ENCODE data around the gene GLI3.

Gene GLI3

DNA sequence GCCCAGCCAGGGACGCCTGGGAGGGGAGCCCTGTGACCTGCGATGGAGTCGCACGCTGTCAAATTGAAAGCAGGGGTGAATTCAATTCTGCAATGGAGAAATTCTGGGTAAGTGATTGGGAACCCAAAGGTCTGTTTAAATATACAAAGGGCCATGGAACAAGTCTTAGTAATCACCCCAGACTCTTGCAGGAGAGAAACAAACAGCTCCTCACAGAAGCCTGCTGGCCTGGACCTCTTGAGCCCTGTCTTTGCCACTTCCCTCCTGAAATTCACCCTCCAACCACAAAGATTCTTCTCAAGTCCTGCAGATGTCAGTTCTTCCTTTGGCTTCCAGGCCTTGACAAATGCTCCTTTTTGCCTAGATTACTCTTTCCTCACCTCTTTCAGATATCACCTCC lies 97.3 kb downstream of the GLI3 start:
- H3K36me3 ChIP-seq (replicated peaks) = no peaks in the 10 kb centered on the region
- in situ Hi-C loops (cut with HindIII; ENCODE audit: low pct_ligation_motif_present, low sequenced_read_pairs) = no loop called here
- no peaks in the 10 kb centered on the region for H3K27me3 ChIP-seq (replicated peaks)
- no peak overlapping the region for H3K27ac ChIP-seq
- no peak overlapping the region for H3K4me3 ChIP-seq (ENCODE audit: low read depth, low read length)
- TF ChIP-seq, protein P1, sequence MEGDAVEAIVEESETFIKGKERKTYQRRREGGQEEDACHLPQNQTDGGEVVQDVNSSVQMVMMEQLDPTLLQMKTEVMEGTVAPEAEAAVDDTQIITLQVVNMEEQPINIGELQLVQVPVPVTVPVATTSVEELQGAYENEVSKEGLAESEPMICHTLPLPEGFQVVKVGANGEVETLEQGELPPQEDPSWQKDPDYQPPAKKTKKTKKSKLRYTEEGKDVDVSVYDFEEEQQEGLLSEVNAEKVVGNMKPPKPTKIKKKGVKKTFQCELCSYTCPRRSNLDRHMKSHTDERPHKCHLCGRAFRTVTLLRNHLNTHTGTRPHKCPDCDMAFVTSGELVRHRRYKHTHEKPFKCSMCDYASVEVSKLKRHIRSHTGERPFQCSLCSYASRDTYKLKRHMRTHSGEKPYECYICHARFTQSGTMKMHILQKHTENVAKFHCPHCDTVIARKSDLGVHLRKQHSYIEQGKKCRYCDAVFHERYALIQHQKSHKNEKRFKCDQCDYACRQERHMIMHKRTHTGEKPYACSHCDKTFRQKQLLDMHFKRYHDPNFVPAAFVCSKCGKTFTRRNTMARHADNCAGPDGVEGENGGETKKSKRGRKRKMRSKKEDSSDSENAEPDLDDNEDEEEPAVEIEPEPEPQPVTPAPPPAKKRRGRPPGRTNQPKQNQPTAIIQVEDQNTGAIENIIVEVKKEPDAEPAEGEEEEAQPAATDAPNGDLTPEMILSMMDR (IDR thresholded peaks at IDR 0.05; ENCODE audit: low read depth, low read length, missing control alignments) = no peak
- no peak for DNase-seq

DNA sequence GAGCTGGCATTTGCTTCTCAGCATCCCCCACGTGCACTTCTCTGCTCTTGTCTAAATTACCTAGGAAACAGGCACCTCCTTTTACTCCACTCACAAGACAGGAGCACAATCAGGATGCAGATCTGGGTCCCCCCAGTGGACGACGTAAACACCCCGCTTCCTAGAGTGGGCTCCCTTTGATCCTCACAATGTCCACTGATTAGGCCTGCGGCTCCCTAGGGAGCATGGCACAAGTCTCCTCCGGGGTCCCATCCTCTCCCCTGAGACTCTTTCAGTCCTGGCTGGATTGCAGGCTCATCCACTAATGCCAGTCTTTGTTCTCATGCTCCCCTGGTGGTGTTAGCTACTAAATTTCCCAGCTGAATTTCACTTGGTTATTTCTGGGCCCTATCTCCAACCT lies 98.3 kb downstream of the GLI3 start:
- in situ Hi-C loops (cut with HindIII; ENCODE audit: low pct_ligation_motif_present, low sequenced_read_pairs) = no loop called here
- Histone ChIP-seq H3K36me3 (replicated peaks) (no peaks in the 10 kb centered on the region), H3K27ac (no peak overlapping the region), H3K27me3 (replicated peaks) (no peaks in the 10 kb centered on the region), H3K4me3 (ENCODE audit: low read depth, low read length) (no peak overlapping the region)
- no peak for DNase-seq
- TF ChIP-seq, protein P1 (IDR thresholded peaks at IDR 0.05; ENCODE audit: low read depth, low read length, missing control alignments) = peak; percentile 37

- in situ Hi-C loops (cut with HindIII; ENCODE audit: low pct_ligation_motif_present, low sequenced_read_pairs) = no loop called here
- no peaks in the 10 kb centered on the region for H3K36me3 ChIP-seq (replicated peaks)
- H3K4me3 ChIP-seq (ENCODE audit: low read depth, low read length) = no peak overlapping the region
- no peaks in the 10 kb centered on the region for H3K27me3 ChIP-seq (replicated peaks)
- no peak overlapping the region for H3K27ac ChIP-seq
- no peak for DNase-seq
- TF ChIP-seq, protein P1 (IDR thresholded peaks at IDR 0.05; ENCODE audit: low read depth, low read length, missing control alignments) = no peak
These were observed 99.1 kb downstream of the GLI3 start for GRCh38 chr7:42137941-42138340.

- H3K36me3 ChIP-seq (replicated peaks) = no peaks in the 10 kb centered on the region
- in situ Hi-C loops (cut with HindIII; ENCODE audit: low pct_ligation_motif_present, low sequenced_read_pairs) = no loop called here
- no peak for DNase-seq
- H3K27ac ChIP-seq = no peak overlapping the region
- no peaks in the 10 kb centered on the region for H3K27me3 ChIP-seq (replicated peaks)
- TF ChIP-seq, protein P1 (IDR thresholded peaks at IDR 0.05; ENCODE audit: low read depth, low read length, missing control alignments) = no peak
- no peak overlapping the region for H3K4me3 ChIP-seq (ENCODE audit: low read depth, low read length)
These were observed 99.6 kb downstream of the GLI3 start for GRCh38 chr7:42137431-42137830.

DNA sequence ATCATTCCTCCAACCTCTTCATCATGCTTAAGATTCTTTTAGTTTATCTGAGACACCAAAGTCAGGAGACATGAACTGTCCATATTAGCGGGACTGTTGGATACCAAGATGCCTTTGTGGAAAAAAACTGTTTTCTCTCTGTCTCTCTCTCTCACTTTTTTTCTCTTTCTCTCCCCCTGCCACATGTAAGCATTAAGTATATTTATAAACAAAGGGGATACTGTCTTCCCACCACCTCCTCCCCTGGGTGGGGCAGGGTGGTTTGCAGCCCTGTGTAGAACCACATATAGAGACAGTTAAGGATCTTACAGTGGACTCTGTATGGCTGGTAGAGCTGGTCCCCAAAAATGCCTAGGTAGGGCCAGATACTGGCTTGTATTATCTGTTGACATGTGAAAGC lies 101.3 kb downstream of the GLI3 start:
- in situ Hi-C loops (cut with HindIII; ENCODE audit: low pct_ligation_motif_present, low sequenced_read_pairs) = no loop called here
- no peaks in the 10 kb centered on the region for H3K27me3 ChIP-seq (replicated peaks)
- DNase-seq = no peak
- no peak overlapping the region for H3K4me3 ChIP-seq (ENCODE audit: low read depth, low read length)
- TF ChIP-seq, protein P1 (IDR thresholded peaks at IDR 0.05; ENCODE audit: low read depth, low read length, missing control alignments) = no peak
- H3K27ac ChIP-seq = no peak overlapping the region
- H3K36me3 ChIP-seq (replicated peaks) = no peaks in the 10 kb centered on the region

- H3K4me3 ChIP-seq (ENCODE audit: low read depth, low read length) = no peak overlapping the region
- in situ Hi-C loops (cut with HindIII; ENCODE audit: low pct_ligation_motif_present, low sequenced_read_pairs) = no loop called here
- H3K27me3 ChIP-seq (replicated peaks) = no peaks in the 10 kb centered on the region
- no peak overlapping the region for H3K27ac ChIP-seq
- no peak for DNase-seq
- no peaks in the 10 kb centered on the region for H3K36me3 ChIP-seq (replicated peaks)
- TF ChIP-seq, protein P1 (IDR thresholded peaks at IDR 0.05; ENCODE audit: low read depth, low read length, missing control alignments) = no peak
These were observed 102.6 kb downstream of the GLI3 start for GRCh38 chr7:42134276-42134876.

Data from brain microvascular endothelial cell (primary cell).